ENCODE data around the gene TGDS.
A peak's percentile ranks its signal among the peaks of the same experiment; 100 is the strongest.
"Not testable (repeated sequence)": the region's sequence is repeated elsewhere in the genome, so short reads cannot be mapped to it uniquely, and the experiment has no call there.

Gene TGDS

DNA sequence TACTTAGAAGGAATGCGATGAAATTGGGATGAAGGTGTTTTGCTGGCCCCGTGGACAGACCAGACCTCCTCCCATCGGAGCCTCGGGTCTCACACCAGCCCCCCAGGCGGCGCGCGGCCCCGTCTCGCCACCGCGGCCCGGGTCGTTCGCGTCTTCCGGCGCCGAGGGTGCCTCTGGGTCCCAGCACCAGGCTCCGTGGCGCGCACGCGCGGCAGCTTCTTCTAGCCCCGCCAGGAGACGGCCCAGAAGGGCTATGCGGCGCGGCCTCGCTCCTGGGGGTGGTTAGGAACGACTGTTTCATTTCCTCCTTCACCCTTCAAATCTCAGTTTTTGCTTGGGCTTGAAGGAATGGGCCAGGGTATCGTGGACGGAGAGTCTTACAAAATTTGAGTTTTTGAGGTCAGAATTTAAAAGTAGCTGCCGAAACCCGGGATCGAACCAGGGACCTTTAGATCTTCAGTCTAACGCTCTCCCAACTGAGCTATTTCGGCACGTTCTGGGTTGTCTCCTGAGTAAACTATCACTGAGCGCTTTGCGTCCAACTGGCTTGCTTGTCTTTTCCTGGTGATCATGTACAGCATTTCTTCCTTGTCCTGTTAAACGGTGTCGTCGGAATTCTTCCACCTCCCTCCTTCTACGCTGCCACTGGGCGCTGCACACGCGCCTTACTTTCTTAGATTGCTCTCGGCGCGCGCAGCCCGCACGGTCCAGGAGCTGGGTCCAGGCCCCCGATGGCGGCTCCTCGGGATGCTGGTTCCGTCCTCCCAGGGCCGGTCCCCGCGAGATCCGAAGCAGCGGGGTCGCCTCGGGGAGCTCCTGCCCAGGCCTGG is 46.5 kb downstream of the TGDS start:
- DNase-seq (ENCODE audit: low read depth), result peak; percentile 88

DNA sequence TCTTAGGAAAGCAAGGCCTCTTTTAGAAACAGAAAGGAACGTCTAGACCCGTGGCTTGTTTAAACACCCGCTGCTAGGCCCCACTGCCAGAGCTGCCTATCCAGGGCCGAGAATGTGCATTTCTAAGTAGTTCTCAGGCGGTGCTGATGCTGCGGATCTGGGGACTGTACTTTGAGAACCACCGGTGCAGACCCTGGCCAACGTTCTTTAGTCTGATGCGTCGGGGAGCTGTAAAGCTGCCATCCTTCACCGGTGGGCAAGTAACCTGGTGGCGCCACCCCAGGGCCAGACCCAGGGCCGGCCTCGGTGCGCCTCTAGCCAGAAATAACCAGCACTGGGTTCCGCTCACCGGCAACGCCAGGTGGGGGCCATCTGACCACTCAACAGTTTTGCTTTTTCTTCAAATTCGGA is 47.1 kb downstream of the TGDS start:
- DNase-seq (ENCODE audit: low read depth), result no peak

DNA sequence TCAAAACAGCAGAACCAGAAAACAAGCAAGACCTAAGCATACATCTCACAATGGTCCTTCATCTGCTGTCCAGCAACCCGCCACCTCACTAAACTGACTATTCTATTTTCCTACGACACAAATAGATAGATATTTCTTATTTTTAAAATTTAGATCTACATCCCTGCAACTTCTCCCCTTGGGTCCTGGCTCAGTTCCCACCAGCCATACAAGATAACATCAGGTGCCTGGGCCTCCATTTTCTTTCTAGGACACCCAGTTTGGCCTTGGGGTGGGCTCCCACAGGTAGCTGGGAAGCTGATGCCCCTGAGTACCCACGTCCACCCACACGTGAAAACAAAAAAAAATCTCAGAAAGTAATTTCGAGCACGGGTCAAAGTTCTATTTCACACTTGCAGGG is 47.6 kb downstream of the TGDS start:
- DNase-seq (ENCODE audit: low read depth), result no peak

GRCh38 chr13:94546061-94546839 is 49.7 kb downstream of the TGDS start:
- no peak for DNase-seq (ENCODE audit: low read depth)

DNA sequence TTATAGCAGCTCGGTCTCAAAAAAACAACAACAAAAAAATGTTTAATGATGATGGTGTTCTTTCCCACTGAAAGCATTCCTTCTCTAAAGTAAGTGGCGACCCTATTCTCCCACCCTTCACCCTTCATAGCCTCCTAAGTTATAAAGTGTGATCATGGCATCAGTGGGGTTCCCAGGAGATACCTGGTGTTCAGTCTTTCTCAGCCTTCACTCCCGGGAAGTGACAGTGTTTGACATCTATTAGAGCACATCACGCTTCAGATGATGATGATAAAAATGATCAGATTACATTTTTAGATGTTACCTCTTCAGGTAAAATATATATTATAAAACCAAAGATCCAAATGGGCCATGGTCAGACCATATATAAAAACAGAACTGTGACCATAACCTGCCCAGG is 51.0 kb downstream of the TGDS start:
- no peak for DNase-seq (ENCODE audit: low read depth)

DNA sequence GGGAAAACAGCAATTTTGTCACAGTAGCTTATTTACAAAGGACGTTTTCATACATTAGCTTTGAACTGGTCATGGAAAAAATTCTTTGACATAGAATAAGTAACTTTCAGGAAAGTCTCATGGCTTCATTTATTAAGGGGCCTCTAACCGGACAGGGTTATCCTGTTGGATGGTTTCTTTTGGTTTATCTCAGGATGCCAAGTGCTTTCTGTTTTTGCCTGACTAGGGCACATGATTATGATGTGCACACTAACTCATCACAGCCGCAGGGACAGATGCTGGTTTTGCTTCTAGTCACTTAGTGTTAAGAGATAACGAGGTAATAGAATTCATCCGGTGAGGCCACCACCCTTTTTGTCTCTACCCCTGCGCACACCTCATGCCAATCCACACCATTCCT is 53.0 kb downstream of the TGDS start:
- no peak for DNase-seq (ENCODE audit: low read depth)

GRCh38 chr13:94537740-94538630 is 58.0 kb downstream of the TGDS start:
- no peak for DNase-seq (ENCODE audit: low read depth)

DNA sequence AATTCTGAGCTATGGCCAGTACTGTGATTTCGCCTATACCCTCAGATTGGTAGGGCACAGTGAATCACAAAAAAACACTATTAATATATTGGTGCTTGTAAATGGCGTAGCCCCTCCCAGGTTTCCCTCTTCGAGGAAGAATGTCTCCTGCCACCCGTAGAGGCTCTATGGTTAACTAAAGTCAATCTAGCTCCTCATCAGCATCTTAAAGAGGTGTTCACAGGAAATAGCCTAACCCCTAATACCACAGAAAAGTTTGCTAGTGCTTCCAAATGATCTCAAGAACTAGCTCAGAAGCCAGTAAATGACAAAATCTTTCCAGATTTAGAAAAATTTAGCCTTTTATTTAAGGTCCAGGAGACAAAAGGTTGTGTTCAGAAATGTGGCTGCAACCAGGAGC is 60.2 kb downstream of the TGDS start:
- no peak for DNase-seq (ENCODE audit: low read depth)

- no peak for DNase-seq (ENCODE audit: low read depth)
These were observed 60.7 kb downstream of the TGDS start for GRCh38 chr13:94535231-94535630.

DNA sequence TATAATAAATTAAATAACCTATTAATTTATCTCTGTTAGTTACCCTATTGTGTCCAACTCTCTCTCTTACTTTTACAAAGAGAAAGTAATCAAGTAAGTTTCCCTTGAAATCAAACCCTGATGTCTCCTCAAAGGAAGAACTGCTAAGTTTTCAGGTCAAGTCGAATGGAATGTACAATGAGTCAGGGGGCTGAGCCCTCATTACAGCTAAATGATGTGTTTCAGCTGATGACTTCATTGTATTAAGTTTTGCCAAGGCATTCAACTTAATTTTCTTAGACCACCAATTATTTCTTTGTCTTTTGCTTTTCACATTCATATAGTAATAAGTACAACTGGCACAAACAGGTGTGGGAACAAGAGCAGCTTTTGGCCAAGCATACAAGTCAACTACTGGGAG is 61.8 kb downstream of the TGDS start:
- DNase-seq (ENCODE audit: low read depth), result no peak

- DNase-seq (ENCODE audit: low read depth), result not testable (repeated sequence)
These were observed 63.7 kb downstream of the TGDS start for GRCh38 chr13:94532278-94532677.

DNA sequence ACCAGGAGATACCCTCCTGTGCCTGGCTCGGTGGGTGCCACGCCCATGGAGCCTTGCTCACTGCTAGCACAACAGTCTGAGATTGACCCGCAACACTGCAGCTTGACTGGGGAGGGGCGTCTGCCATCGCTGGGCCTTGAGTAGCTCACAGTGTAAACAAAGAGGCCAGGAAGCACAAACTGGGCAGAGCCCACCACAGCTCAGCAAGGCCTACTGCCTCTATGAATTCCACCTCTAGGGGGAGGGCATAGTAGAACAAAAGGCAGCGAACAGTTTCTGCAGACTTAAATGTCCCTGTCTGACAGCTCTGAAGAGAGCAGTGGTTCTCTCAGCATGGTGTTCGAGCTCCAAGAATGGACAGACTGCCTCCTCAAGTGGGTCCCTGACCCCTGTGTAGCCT is 69.0 kb downstream of the TGDS start:
- DNase-seq (ENCODE audit: low read depth), result not testable (repeated sequence)

GRCh38 chr13:94525781-94526180 is 70.2 kb downstream of the TGDS start:
- DNase-seq (ENCODE audit: low read depth), result no peak

- no peak for DNase-seq (ENCODE audit: low read depth)
These were observed 71.5 kb downstream of the TGDS start for GRCh38 chr13:94524407-94524806.
